ENCODE data around the gene KANSL1.
"Not testable (repeated sequence)": the region's sequence is repeated elsewhere in the genome, so short reads cannot be mapped to it uniquely, and the experiment has no call there.

KANSL1 gene

GRCh38 chr17:46106966-46107644 is 86.1 kb downstream of the KANSL1 start:
- DNase-seq = no peak

GRCh38 chr17:46102806-46103205 is 90.4 kb downstream of the KANSL1 start:
- DNase-seq = not testable (repeated sequence)

DNA sequence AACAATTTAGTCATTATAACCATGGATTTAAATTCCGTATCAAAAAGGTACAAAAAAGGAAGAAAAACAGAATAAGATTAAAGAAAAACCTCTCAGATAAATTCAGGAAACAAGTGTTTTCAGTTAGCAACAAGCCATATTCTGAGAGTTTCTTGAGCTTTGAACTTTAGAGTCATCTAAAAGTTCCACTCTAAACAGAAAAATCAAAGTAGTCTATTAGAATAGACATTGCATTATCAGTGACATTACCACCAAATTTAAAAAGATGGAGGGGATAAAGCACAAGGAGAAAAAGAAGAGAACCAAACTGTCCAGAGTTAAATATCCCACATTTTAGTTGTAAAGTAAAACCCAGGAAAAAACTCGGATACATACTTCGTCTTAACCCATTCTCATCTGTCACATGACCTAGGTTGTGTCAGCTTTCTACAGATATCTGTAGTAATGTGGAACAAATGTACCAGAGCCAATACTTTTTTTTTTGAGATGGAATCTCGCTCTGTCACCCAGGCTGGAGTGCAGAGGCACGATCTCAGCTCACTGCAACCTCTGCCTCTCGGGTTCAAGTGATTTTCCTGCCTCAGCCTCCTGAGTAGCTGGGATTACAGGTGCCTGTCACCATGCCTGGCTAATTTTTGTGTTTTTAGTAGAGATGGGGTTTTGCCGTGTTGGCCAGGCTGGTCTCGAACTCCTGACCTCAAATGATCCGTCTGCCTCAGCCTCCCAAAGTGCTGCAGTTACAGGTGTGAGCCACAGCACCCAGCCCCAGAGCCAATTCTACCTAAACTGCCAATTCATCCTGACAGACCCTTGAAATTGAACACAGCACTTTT is 91.2 kb downstream of the KANSL1 start:
- DNase-seq = not testable (repeated sequence)

- DNase-seq = no peak
These were observed 92.6 kb downstream of the KANSL1 start for GRCh38 chr17:46100590-46100989.

GRCh38 chr17:46099865-46100264 is 93.4 kb downstream of the KANSL1 start:
- DNase-seq = no peak

DNA sequence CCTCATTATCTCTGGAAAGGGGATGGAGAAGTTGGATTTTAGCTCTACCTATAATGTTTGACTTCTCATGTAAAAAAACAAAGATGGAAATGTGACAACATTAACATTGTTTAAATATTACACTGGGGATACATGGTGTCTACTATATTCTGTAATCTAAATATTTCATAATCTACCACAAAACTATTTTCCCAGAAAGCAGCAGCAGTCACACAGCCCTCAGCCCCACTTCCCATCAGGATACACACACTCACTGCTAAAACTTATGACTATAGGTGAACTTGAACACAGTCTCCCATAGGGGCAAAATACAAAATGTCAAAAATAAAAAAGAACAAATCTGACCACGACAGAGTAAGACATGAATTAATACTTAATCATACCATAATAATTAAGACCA is 95.7 kb downstream of the KANSL1 start:
- DNase-seq = no peak

- DNase-seq = no peak
These were observed 100.2 kb downstream of the KANSL1 start for GRCh38 chr17:46092991-46093390.

DNA sequence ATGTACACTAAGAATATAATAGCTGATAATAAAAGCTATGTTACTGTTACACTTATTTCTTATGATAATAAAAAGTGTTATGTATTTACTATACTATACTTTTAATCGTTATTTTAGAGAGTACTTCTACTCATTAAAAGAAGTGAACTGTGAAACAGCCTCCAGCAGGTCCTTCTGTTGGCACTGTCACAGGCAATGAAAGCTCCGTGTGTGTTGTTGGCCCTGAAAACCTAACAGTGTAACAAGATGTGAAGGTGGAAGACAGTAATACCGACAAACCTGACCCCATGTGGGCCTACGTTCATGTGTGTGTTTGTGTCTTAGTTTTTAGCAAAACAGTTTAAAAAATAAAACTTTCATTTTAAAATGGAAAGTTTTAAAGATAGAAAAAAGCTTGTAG is 102.4 kb downstream of the KANSL1 start:
- DNase-seq = no peak

GRCh38 chr17:46089389-46089965 is 103.8 kb downstream of the KANSL1 start:
- DNase-seq = no peak

GRCh38 chr17:46088595-46088994 is 104.6 kb downstream of the KANSL1 start:
- DNase-seq = no peak

- not testable (repeated sequence) for DNase-seq
These were observed 105.4 kb downstream of the KANSL1 start for GRCh38 chr17:46087871-46088270.

DNA sequence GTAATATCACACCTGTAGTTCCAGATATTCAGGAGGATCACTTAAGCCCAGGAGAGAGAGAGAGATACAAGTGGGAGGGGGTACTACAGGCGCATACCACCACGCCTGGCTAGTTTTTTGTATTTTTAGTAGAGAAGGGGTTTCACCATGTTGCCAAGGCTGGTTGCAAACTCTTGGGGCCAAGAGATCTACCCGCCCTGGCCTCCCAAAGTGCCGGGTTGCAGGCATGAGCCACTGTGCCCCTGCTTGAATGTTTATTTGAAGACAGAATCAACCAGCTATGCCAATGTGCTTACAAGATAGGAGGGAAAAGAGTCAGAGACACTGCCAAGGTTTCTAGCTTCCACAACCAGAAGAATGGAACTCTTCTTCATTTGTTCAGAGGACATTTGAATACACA is 106.4 kb downstream of the KANSL1 start:
- DNase-seq = no peak

- DNase-seq = no peak
These were observed 107.7 kb downstream of the KANSL1 start for GRCh38 chr17:46085522-46085921.

- DNase-seq = no peak
These were observed 111.0 kb downstream of the KANSL1 start for GRCh38 chr17:46082257-46082656.

DNA sequence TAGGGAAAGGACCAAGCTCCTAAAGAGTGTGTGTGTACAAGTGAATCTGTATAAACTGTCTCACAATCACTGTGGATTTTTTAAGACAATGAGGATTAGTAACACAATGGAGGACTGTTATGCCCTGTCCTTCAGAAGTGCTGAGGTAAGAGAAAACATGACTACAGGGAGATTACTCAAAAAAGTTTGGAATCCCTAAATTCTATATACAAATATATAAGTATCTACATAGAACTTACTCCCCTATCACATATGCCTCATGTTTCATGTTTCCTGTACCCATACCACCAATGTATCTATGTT is 112.3 kb downstream of the KANSL1 start:
- DNase-seq = no peak

DNA sequence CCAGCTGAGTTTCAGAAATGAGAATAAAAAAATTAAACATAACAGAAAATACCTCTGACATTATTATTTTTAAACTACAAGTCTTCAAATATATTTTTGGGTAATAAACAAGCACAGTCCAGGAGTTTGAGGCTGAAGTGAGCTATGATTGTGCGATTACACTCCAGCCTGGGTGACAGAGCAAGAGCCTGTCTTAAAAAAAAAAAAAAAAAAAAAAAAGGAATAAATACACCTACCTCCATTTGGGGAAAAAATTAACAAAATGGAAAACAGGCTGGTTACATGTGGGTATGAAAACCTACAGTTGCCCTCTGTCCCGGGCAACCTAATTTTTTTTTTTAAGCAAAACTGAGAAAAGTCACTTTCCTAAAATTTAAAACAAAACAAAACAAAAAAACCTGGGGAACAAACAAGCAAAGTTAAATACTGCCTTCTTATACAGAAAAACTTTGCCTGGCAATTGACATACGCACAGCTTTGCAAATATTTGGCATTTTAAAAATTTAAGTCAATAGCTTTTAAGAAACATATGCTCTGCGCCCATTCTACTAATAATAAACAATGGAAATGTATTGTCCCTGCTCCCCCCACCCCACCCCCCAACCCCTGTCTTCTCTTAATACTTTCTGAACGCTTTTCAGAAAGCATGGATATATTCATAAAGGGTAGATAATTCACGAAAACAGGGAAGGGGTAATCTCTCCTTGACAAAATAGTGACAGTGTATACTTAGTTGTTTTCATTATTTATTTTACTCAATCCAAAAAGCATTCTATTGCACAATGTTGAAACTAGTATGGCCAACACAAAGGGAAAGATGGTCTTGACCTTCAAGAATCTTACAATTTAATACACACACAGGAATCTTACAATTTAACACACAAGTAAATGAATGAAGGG is 112.9 kb downstream of the KANSL1 start:
- DNase-seq = no peak

- DNase-seq = no peak
These were observed 114.6 kb downstream of the KANSL1 start for GRCh38 chr17:46078675-46079074.

GRCh38 chr17:46074540-46074939 is 118.7 kb downstream of the KANSL1 start:
- no peak for DNase-seq

DNA sequence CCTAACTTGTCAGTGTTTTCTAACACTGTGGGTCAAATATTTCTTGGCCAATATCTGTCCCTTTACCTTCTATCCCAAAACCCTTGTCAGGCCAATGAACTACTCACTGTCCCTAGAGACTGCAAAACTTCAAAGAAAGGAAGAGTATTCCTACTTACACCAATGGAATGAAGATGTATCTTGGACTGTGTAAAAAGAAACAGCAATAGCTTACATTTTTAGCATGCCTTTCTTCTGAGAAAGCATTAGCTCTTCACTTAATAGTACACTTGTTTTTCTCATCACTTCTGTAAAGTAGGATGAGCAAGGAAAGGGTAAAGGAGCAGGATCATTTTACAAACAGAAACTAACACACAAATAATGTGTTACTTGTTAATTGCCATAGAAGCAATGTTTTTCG is 120.2 kb downstream of the KANSL1 start:
- no peak for DNase-seq

GRCh38 chr17:46071796-46072195 is 121.4 kb downstream of the KANSL1 start:
- DNase-seq = no peak

DNA sequence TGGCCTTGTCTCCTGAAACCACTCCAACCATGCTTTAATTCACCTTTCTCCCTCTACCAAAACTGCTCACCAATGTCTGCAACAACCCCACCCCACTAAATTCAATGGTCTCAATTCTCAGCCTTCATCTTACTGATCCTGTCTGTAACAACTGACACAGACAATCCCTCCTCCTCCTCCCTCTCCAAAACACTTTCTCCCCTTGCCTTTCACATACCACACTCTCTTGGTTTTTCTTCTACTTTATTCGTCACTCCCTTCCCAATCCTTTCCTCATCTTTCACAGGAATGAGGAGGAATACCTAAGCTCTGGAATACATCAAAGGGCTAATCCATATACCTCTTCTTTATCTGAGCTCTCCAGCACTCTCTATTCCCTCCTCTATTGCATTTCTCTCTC is 128.8 kb downstream of the KANSL1 start:
- no peak for DNase-seq

DNA sequence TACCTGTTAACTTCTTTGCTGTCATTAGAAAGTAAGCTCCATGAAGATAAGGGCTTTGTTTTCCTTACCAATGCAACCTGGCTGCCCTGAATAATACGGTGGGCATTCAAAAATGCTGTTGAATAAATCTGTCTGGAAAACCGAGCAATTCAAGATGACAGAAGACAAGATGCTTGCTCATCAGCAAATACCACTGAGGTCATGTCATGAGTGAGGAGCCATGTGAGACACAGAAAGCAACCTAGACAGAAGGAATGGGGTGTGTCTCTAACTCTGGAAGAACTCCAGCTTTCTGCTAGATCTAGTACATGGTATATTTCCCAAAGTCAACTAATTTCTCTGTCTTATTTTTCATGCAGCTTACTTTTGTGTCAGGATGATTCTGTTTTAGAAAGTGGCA is 130.0 kb downstream of the KANSL1 start:
- no peak for DNase-seq

- no peak for DNase-seq
These were observed 131.8 kb downstream of the KANSL1 start for GRCh38 chr17:46061435-46061834.
